HG03460 (cell line): ENCODE measurements around the gene CARD11.
A peak's percentile ranks its signal among the peaks of the same experiment; 100 is the strongest.
"Not testable (repeated sequence)": the region's sequence is repeated elsewhere in the genome, so short reads cannot be mapped to it uniquely, and the experiment has no call there.

ENCODE experiments used
- ATAC-seq: cut with Tn5 transposase; IDR thresholded peaks from one replicate; pipeline ENCODE4 v1.9.1; 2021; ENCODE audit not compliant: unreplicated experiment

Gene CARD11

DNA sequence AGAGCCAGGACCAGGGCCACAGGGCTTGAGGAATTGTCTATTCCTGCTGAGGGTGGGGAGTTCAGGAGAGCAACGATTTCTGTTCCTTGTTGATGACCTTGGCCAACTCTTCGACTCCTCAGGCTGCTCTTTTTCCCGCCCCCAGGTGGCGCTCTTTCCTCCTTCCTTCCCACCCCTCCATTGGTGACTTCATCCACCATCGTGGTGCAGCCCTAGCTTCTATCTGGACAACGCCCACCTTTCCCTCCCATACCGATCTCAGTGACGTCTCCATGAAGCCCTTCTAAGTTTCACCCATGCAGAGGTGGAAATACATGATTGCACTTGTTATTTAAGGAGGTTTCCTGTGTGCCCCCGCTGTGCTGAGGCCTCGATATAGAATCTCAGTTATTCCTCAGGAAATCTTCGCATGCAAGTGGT, 22.1 kb upstream of the CARD11 start:
- ATAC-seq: no peak

GRCh38 chr7:3064067-3064466, 20.4 kb upstream of the CARD11 start:
- no peak for ATAC-seq

DNA sequence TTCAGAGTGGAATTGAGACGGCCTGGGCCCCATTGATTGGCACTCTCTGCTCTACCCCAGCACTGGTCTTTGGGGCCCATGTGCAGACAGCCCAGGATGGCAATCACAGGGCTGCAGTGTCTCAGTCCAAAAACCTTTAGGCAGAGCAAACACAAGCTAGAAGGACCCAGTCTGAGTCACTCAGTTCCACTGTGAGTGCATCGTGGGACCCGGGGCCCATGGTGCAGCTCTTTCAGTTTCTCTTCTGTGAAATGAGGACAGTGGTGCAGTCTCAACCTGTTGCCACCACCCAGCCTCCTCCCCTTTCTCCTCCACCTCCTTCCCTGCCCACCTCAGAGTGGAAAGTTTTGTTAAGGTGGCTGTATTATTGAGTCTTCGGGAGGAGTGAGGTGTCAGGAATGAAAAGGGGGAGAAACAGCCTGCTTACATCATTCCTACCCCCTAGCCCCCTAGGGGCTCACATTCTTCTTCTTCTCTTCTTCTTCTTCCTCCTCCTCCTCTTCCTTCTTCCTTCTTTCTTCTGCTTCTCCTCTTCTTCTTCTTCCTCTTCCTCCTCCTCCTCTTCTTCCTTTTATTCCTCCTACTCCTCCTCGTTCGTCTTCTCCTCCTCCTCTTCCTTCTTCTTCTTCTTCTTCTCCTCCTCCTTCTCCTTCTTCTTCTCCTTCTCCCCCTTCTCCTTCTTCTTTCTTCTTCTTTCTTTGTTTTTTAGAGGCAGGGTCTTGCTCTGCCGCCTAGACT, 19.5 kb upstream of the CARD11 start:
- ATAC-seq: peak; percentile 87

- no peak for ATAC-seq
These were observed 13.4 kb upstream of the CARD11 start for GRCh38 chr7:3057066-3057420.

- no peak for ATAC-seq
These were observed 12.8 kb upstream of the CARD11 start for GRCh38 chr7:3056234-3057065.

DNA sequence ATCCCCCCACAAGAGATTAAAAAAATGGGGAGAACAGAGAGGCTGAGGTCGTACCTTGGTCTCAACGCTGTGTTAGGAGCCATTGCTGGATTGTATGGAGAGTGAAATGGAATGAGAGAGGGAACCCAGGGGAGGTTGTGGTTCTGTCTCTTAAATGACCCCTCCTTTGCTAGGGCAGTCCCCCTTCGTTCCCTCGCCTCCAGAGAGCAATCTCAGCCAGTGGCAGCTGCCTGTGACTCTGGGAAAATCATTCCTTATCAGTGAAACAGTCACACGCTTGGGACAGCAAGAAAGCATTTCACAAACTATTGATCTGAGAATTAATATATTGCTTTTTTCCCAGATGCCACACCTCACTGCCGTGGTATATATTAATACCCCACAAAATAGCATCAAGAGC, 12.0 kb upstream of the CARD11 start:
- ATAC-seq: no peak

DNA sequence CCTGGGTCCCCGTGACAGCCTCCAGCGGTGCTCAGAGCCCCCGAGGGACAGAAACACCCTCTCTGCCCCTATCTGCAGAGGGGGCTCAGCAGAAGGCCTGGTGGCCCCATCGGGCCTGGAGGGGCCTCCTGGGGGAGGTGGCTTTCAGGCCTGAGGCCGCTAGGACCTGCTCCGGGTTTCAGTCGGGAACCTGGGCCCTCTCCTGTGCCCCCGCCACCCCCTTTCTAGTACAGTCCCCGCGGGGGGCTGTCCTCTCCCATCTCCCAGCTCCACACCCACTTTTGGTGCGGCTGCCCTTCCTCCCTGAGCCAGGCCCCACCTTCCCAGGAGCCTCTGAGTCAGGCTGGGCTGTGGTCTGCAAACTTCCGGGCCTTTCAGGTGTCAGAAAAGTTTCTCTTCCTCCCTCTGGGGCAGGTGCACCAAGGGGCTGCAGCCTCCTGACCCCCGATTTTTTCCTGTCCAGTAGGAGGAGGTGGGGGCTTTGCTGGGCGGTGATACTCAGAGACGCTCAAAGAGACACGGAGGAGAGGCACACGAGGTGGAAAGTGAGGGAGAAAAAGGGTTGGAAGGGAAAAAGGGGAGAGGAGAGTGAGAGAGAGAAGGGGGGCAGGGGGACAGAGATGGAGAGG, 692 bp downstream of the CARD11 start:
- peak; percentile 77 for ATAC-seq

DNA sequence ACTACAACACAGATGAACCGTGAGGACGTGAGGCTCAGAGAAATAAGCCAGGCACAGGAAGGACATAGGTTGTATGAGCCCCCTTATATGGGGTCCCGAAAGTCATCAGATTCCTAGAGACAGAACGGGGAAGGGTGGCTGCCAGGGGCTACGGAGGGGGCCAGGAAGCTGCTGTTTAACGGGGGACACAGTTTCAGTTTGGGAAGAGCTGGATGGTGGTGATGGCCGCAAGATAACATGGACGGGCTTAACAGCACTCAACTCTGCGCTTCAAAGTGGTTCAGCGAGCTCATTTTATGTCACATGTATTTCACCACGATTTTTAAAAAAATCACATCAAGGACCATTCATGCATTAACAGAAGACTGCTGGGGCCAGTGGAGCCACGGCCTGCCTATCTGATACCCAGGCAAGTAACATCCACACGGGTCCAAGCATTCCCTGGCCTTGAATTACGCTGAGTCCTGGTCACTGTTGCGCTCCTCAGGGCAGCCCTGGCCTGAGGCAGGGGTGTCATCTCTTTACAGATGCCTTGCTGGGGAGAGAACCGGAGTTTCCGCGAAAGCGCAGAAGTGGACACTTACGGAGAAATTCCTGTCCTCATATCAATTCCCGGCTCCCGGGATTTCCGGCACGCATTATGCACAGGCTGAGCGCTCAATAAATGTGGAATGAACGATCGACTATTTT, 1.5 kb downstream of the CARD11 start:
- ATAC-seq: no peak

GRCh38 chr7:3039787-3040186, 3.9 kb downstream of the CARD11 start:
- ATAC-seq: no peak

GRCh38 chr7:3038011-3038410, 5.7 kb downstream of the CARD11 start:
- ATAC-seq: not testable (repeated sequence)

GRCh38 chr7:3037259-3037658, 6.4 kb downstream of the CARD11 start:
- ATAC-seq: no peak

- no peak for ATAC-seq
These were observed 9.0 kb downstream of the CARD11 start for GRCh38 chr7:3034591-3035150.

DNA sequence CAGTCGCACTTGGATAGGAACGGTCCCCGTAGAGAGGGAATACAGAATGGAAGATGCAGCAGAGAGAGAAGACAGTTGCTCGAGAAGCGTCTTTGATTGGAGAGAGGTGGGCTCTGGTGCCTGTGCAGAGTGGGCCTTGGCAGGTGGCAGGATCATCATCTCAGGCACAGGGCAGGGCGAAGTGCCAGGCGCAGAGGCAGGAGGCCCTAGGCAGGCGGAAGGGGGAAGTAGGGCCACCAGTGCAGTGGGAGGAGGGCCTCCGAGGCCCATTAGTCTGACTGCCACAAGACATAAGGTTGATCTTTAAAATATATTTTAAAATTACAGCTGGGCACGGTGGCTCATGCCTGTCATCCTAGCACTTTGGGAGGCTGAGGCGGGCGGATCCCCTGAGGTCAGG, 10.1 kb downstream of the CARD11 start:
- no peak for ATAC-seq

DNA sequence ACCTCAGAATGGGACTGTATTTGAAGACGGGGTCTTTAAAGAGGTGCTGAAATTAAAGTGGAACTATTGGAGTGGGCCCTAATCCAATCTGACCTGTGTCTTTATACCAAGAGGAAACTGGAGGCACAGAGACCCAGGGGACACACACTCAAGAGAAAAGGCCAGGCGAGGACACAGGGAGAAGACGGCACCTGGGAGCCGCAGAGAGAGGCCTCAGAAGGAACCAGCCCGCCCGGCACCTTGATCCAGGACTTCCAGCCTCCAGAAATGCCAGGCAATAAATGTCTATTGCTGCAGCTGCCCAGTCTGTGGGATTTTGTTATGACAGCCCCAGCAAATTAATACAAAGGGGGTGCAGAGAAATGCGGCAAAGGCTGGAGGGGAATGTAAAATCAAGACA, 10.5 kb downstream of the CARD11 start:
- no peak for ATAC-seq

DNA sequence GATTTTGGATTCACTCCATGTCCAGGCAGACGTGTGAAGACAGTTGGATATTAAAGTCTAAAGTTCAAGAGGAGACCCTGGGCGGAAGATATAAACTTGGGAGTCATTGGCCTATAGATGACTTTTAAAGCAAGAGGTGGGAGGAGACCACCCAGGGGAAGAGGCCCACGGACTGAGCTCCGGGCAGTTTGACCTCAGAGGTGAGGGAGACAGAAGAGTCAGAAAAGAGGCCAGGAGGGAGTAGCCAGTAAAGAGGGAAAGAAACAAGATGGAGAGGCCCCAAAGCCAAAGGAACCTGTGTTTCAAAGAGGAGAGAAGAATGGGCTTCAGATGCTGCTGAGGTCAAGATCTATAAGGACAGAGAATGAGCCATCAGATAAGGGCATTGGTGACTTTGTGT, 11.4 kb downstream of the CARD11 start:
- ATAC-seq: no peak

- no peak for ATAC-seq
These were observed 14.5 kb downstream of the CARD11 start for GRCh38 chr7:3029138-3029537.

GRCh38 chr7:3028758-3029093, 14.9 kb downstream of the CARD11 start:
- ATAC-seq: no peak

DNA sequence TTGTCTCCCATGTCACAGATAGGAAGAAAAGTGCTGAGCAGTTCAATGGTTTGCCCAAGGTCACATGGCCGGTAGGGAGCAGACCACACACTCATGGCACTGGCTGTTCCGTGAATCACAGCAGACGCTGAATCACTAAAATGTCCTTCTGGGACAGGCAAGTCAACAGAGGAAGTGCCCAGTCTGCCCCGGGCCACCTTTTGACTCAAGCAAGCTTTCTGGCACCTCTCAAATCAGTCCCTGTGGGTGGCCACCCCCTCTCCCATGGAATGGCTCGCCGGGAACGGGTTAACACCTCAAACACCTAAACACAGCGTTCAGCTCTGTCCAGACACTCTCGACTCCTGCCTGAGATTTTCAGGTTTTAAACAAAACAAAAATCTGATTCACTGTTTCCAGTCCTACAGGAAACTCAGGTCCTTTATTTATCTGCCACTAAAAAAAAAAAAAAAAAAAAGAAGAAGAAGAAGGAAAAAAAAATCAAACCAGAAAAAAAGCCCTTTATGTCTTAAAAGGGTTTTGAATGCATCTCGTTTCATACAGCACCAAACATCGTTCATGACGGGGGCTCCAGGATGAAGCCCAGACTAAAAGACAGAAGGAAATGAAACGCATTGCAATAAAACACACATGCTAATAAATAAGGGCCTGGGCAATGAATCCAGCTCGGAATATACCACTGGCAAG, 15.5 kb downstream of the CARD11 start:
- no peak for ATAC-seq

DNA sequence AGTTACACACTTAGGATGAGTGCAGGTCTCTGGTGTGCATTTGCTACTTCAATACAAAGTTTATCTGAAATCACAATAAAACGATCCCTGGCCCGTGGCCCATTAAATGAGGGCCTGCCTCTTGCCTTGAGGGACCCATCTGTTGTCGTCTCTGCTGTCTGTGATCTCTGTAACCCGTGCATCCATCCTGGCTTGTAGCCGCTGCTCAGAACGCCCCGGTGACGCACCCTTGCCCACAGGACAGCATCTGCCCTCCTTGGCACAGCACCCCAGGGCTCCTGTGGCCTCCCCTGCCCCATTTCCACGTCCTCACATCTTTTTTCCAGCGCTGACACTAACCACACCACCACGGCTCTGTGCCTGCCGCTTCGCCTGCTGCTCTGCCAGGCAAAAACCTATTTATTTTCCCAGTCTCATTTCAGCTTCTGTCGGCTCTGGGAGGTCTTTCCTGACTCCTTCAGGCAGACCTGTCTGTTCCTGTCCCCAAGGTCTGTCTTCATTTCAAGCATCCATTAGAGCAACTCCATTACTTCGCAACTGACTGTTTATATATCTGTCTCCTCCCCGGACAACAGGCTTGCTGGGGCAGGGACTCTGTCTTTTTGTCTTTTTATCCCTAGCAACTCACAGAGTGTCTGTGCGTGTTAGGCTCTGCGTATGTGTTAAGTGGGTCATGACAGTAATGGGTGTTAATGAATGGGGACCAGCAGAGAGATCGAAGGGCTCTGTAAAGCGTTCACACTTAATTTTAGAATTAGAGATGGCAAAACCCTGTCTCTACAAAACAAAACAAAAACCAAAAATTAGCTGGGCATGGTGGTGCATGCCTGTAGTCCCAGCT, 16.4 kb downstream of the CARD11 start:
- ATAC-seq: no peak

- no peak for ATAC-seq
These were observed 18.1 kb downstream of the CARD11 start for GRCh38 chr7:3025616-3026015.
